Erythroblast (primary cell): ENCODE data around the gene KCNJ2.

ENCODE experiments used
- GATA1 ChIP-seq: IDR thresholded peaks from 2 replicates; pipeline ENCODE4 v1.6.1; 2011; ENCODE audit warnings: low read depth, mild to moderate bottlenecking, control low read depth, low read length, moderate library complexity
- POLR2A ChIP-seq: IDR thresholded peaks from 2 replicates; pipeline ENCODE4 v1.6.1; 2011; ENCODE audit warnings: mild to moderate bottlenecking, low read length

DNA sequence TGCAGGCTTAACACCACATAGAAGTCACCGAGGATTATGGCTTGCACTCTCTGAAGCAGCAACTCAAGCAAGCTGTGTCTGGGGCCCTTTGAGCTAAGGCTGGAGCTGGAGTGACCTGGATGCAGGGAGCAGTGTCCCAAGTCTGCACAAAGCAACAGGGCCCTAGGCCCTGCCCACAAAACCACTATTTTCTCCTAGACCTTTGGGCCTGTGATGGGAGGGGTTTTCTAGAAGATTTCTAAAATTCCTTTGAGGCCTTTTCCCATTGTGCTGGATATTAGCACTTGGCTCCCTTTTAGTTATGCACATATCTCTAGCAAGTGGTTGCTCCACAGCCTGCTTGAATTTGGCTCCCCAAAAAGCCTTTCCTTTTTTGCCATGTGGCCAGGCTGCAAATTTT, 49.8 kb upstream of the KCNJ2 start:
- TF ChIP-seq POLR2A (no peak), GATA1 (no peak)
